GM23338 (cell line): ENCODE measurements around the gene NRXN2.

Experiments
- CTCF ChIP-seq, 2 experiments: fragments of 200-600 bp in 1 of 2; sonication (generic) in 1 of 2; conservative IDR thresholded peaks; 2 replicates each; pipeline versions ENCODE4 v1.5.1 to v1.6.1; 2016 to 2017; ENCODE audit warnings: antibody characterized with exemption in 2 of 2, low read depth in 2 of 2, mild to moderate bottlenecking in 2 of 2, moderate library complexity in 1 of 2
- EZH2phosphoT487 ChIP-seq: fragments of 200-600 bp; sonication (generic); IDR thresholded peaks from one replicate; pipeline ENCODE4 v1.8.1; 2018; ENCODE audit warnings: antibody characterized with exemption; ENCODE audit not compliant: unreplicated experiment
- POLR2AphosphoS5 ChIP-seq: IDR thresholded peaks from 2 replicates; pipeline ENCODE4 v1.6.1; 2016; ENCODE audit warnings: antibody characterized with exemption, low read depth

GRCh38 chr11:64642418-64642735 is 80.6 kb downstream of the NRXN2 start:
- TF ChIP-seq POLR2AphosphoS5, result no peak
- no peak for TF ChIP-seq CTCF (conservative IDR thresholded peaks at IDR 0.05; ENCODE audit: low read depth in 2 of 2)
- TF ChIP-seq EZH2phosphoT487, result peak; percentile 57
